Esophagus muscularis mucosa (tissue), 4 donors: Measurements from ENCODE around the gene TOMM5. TPM values are rescaled to one million over a fixed set of nuclear protein-coding genes. Genes with fewer than 3 reads are reported as not detected.

Experiments used
- DNase-seq: peaks from one replicate; pipeline ENCODE4 v3.0.0-alpha.2; 2017; ENCODE audit errors: extremely low spot score
- H3K27ac ChIP-seq, 4 donors: fragments of 200-600 bp; sonication (generic); replicated peaks in 1 of 4; 1 replicate in 3 of 4; 2 replicates in 1 of 4; pipeline ENCODE4 v1.5.1; 2016 to 2019; ENCODE audit warnings: mild to moderate bottlenecking in 1 of 4
- H3K27me3 ChIP-seq, 4 donors: fragments of 200-600 bp; sonication (generic); one replicate each; pipeline versions ENCODE4 v1.5.1 to v1.6.0; 2016 to 2019
- H3K36me3 ChIP-seq, 4 donors: fragments of 200-600 bp; sonication (generic); one replicate each; pipeline ENCODE4 v1.5.1; 2016 to 2019
- H3K4me1 ChIP-seq, 4 donors: fragments of 200-600 bp; sonication (generic); one replicate each; pipeline ENCODE4 v1.5.1; 2016 to 2019
- H3K4me3 ChIP-seq, 4 donors: fragments of 200-600 bp; sonication (generic); 1 replicate in 2 of 4; 2 replicates in 2 of 4; pipeline ENCODE4 v1.5.1; 2016 to 2019; ENCODE audit warnings: mild to moderate bottlenecking in 4 of 4, moderate library complexity in 1 of 4
- H3K9me3 ChIP-seq, 4 donors: fragments of 200-600 bp; sonication (generic); 1 replicate in 3 of 4; 2 replicates in 1 of 4; pipeline ENCODE4 v1.5.1; 2016 to 2019
- EP300 ChIP-seq: sonication (generic); formaldehyde crosslinking; IDR thresholded peaks from one replicate; pipeline ENCODE4 v1.6.1; 2017; ENCODE audit warnings: antibody characterized with exemption
- POLR2A ChIP-seq: fragments of 450-650 bp; IDR thresholded peaks from one replicate; pipeline ENCODE4 v1.6.1; 2017; ENCODE audit warnings: antibody characterized with exemption, moderate library complexity, mild to moderate bottlenecking, low read depth
- POLR2AphosphoS5 ChIP-seq, 2 donors: sonication (generic); formaldehyde crosslinking; IDR thresholded peaks; one replicate each; pipeline ENCODE4 v1.6.1; 2017; ENCODE audit warnings: antibody characterized with exemption in 2 of 2
- WGBS: methylation state at CpG from one replicate; pipeline ENCODE4 v1.1.5; 2018; 5-methylcytosine and 5-hydroxymethylcytosine counted together
- intact Hi-C: fragments of 100-400 bp; cut with DNase I; formaldehyde crosslinking; loops from one replicate; pipeline ENCODE4 v1.15.1; 2023
- total RNA-seq, 4 donors: library from RNA; depleted of rRNA; stranded (reverse); fragments of >200 nt; gene quantifications; one replicate each; pipeline versions ENCODE4 v1.1.0 to v1.2.1, GENCODE V29; 2016
- TF ChIP-seq, protein P1 (sequence below), 3 experiments: fragments of 200-600 bp in 2 of 3; fragments of 450-650 bp in 1 of 3; sonication (generic) in 2 of 3; IDR thresholded peaks; one replicate each; pipeline ENCODE4 v1.5.1; 2017 to 2019; ENCODE audit warnings: antibody characterized with exemption in 3 of 3, mild to moderate bottlenecking in 2 of 3, moderate library complexity in 1 of 3

TOMM5 gene
- total RNA-seq, 4 donors from 2014 or later = 55.7 to 84.3 (median 62.5) TPM

DNA sequence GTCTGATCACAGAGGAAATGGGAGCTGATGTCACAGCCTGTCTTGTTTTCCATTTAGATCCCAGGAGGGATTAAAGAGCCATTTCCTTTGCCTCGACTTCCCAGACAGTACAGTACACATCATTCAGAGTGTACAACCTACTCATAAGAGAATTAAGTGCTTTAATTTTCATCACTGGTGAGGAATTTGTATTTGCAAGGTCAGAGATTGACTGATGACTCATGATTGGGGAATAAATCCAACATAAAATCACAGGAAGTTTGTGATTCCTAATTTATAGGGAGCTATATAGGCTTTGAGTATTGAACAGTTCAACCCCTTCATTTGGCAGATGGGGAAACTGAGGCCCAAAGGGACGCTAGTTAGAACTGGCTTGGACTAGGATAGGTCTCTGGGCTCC, 4.1 kb upstream of the TOMM5 start:
- no peak overlapping the region for H3K4me3 ChIP-seq
- no peak overlapping the region for H3K27ac ChIP-seq
- WGBS = 72% methylated on average over 2 of the region's 2 CpGs
- no peak for TF ChIP-seq POLR2A
- TF ChIP-seq, protein P1, sequence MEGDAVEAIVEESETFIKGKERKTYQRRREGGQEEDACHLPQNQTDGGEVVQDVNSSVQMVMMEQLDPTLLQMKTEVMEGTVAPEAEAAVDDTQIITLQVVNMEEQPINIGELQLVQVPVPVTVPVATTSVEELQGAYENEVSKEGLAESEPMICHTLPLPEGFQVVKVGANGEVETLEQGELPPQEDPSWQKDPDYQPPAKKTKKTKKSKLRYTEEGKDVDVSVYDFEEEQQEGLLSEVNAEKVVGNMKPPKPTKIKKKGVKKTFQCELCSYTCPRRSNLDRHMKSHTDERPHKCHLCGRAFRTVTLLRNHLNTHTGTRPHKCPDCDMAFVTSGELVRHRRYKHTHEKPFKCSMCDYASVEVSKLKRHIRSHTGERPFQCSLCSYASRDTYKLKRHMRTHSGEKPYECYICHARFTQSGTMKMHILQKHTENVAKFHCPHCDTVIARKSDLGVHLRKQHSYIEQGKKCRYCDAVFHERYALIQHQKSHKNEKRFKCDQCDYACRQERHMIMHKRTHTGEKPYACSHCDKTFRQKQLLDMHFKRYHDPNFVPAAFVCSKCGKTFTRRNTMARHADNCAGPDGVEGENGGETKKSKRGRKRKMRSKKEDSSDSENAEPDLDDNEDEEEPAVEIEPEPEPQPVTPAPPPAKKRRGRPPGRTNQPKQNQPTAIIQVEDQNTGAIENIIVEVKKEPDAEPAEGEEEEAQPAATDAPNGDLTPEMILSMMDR (IDR thresholded peaks at IDR 0.05) = no peak
- TF ChIP-seq EP300 = no peak
- TF ChIP-seq POLR2AphosphoS5 (IDR thresholded peaks at IDR 0.05) = no peak
- H3K27me3 ChIP-seq = peaks cover 0 to 16% (median 0%) of the 10 kb centered on the region in 4 donors
- H3K36me3 ChIP-seq = no peaks in the 10 kb centered on the region
- H3K9me3 ChIP-seq = no peaks in the 10 kb centered on the region
- peaks cover 11 to 24% (median 18%) of the 10 kb centered on the region in 4 donors for H3K4me1 ChIP-seq
- intact Hi-C loops = no loop called here
- no peak for DNase-seq

DNA sequence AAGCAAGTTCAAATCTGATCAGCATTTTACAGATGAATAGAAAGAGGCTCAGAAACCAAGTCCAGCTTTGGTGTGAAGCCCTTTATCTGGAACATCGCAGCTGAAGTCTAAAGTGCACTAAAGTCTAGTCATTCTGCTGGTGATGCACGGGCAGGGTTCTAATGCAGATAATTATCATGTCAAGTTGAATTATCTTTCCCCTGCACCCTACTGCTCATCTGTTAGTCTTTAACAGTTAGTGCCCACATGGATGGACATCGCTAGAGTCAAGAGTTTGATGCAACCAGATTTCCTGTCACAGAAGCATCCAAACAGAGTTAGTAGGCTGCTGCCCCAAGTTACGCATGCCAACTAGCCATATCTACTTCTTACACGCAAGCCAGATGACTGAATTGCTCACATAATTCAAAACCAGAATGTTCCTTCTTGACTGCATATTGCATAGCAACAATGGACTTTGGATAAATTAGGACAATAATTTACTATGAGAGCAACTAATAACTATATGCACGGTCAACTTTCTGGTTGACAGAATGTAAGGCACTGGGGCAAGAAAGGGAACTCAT, 1.6 kb upstream of the TOMM5 start:
- peaks cover 0 to 12% (median 0%) of the 10 kb centered on the region in 4 donors for H3K27me3 ChIP-seq
- no peak for DNase-seq
- peaks cover 0 to 1% (median 0%) of the 10 kb centered on the region in 4 donors for H3K36me3 ChIP-seq
- peaks cover 26 to 46% (median 37%) of the 10 kb centered on the region in 4 donors for H3K4me1 ChIP-seq
- TF ChIP-seq, protein P1 (IDR thresholded peaks at IDR 0.05) = no peak
- TF ChIP-seq POLR2A = no peak
- TF ChIP-seq POLR2AphosphoS5 (IDR thresholded peaks at IDR 0.05) = no peak
- no peak for TF ChIP-seq EP300
- no peaks in the 10 kb centered on the region for H3K9me3 ChIP-seq
- peak overlapping the region in 1 of 4 donors; percentile 31 for H3K27ac ChIP-seq
- intact Hi-C loops = no loop called here
- WGBS = 76% methylated on average over 6 of the region's 6 CpGs
- peak overlapping the region in 3 of 4 donors; percentile 4 to 23 (median 20) for H3K4me3 ChIP-seq

DNA sequence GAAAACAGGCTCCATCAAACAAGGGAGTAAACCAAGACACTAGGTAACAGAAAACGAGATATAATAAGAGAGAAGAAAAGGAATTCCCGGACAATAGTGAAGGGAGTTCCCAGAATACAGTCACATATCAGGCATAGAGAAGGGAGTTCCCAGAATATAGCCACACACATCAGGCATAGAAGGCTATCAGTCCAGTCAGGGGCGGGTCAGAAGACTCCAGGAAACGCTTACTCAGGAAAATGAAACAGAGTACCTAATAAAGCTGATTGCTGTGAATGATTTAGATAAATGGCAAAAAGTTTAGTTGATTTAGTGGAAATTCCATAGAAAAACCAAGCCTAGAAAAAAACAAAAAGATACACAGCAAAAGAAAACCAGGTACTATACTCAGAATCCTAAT, 4.9 kb downstream of the TOMM5 start:
- Histone ChIP-seq H3K4me1 (peaks cover 18 to 29% (median 26%) of the 10 kb centered on the region in 4 donors), H3K27ac (no peak overlapping the region), H3K4me3 (no peak overlapping the region), H3K36me3 (peaks cover 13 to 62% (median 53%) of the 10 kb centered on the region in 4 donors), H3K27me3 (no peaks in the 10 kb centered on the region), H3K9me3 (no peaks in the 10 kb centered on the region)
- intact Hi-C loops = no loop called here
- no peak for DNase-seq
- TF ChIP-seq POLR2AphosphoS5 (IDR thresholded peaks at IDR 0.05) (no peak), POLR2A (no peak), EP300 (no peak)
- TF ChIP-seq, protein P1 (IDR thresholded peaks at IDR 0.05) = no peak
- WGBS = 88% methylated on average over 4 of the region's 4 CpGs

DNA sequence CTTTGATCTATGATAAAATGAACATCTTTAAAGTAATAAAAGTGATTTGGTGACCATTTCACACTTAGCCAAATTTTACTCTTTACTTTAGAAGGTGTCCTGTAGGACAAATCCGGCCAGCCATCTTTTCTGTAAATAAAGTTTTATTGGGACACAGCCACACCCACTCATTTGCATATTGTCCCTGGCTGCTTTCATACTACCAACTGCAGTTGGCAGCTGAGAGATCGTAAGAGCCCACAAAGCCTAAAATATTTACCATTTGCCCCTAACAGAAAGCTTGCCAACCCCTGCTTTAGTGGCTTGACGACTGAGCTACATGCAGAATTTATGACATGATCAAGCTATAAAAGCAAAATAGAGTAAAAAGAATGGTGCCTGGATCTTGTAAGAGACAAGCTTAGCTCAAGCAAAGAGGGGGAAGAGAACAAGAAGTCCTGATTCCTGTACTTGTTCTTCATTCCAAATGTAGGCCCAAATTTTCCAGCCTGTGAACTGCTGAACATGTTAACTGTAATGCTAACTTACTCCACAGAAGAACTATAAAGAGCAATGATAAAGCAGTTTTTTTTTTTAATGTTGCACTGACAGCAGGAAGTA, 8.8 kb downstream of the TOMM5 start:
- intact Hi-C loops = no loop called here
- no peak for DNase-seq
- no peaks in the 10 kb centered on the region for H3K27me3 ChIP-seq
- peaks cover 0 to 8% (median 2%) of the 10 kb centered on the region in 4 donors for H3K4me1 ChIP-seq
- no peak overlapping the region for H3K4me3 ChIP-seq
- no peaks in the 10 kb centered on the region for H3K9me3 ChIP-seq
- 88% methylated on average over 3 of the region's 3 CpGs for WGBS
- TF ChIP-seq POLR2A (no peak), POLR2AphosphoS5 (IDR thresholded peaks at IDR 0.05) (no peak), EP300 (no peak)
- TF ChIP-seq, protein P1 (IDR thresholded peaks at IDR 0.05) = no peak
- H3K27ac ChIP-seq = no peak overlapping the region
- H3K36me3 ChIP-seq = peaks cover 13 to 69% (median 50%) of the 10 kb centered on the region in 4 donors
